ENCODE results near the gene HM13.

DNA sequence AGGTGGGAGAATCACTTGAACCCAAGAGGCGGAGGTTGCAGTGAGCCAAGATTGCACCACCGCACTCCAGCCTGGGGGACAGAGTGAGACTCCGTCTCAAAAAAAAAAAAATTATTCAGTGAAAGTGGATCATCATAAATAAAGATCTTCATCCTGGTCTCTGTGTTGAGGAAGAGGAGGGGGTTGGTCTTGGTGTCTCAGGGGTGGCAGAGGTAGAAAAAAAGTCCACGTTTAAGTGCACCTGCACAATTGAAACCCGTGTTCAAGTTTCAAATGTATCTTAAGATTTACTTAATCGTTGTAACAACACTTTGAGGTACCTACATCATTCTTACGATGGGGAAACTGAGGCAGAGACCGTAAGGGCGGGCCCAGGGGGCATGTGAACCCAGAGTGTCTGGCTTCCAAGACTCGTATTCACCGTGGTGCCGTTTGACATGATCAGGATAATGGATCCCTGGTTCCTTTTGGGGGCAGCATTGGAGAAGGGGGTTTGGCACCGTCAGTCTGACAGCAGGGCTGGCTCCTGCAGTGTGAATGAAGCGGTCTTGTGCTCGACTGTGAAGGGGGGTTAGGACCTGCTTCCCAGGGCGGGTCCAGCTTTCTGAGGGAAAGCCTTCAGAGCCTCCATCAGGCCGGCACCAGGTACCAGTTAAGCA is 57.9 kb downstream of the HM13 start:
- no peak for TF ChIP-seq POLR2A (IDR thresholded peaks at IDR 0.05)
- TF ChIP-seq, protein P1, sequence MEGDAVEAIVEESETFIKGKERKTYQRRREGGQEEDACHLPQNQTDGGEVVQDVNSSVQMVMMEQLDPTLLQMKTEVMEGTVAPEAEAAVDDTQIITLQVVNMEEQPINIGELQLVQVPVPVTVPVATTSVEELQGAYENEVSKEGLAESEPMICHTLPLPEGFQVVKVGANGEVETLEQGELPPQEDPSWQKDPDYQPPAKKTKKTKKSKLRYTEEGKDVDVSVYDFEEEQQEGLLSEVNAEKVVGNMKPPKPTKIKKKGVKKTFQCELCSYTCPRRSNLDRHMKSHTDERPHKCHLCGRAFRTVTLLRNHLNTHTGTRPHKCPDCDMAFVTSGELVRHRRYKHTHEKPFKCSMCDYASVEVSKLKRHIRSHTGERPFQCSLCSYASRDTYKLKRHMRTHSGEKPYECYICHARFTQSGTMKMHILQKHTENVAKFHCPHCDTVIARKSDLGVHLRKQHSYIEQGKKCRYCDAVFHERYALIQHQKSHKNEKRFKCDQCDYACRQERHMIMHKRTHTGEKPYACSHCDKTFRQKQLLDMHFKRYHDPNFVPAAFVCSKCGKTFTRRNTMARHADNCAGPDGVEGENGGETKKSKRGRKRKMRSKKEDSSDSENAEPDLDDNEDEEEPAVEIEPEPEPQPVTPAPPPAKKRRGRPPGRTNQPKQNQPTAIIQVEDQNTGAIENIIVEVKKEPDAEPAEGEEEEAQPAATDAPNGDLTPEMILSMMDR (IDR thresholded peaks at IDR 0.05): no peak
